D721Med (cell line): ENCODE results near the gene ALG3.
"Not testable (repeated sequence)": the region's sequence is repeated elsewhere in the genome, so short reads cannot be mapped to it uniquely, and the experiment has no call there.

Experiments used
- DNase-seq: peaks from one replicate; pipeline ENCODE4 v3.0.0; 2011; ENCODE audit warnings: low spot score; ENCODE audit not compliant: insufficient read length
- FAIRE-seq: peaks from 2 replicates; lab custom pipeline; 2011; peaks lifted over from hg19 to GRCh38; lab: Jason Lieb, UNC
- TF ChIP-seq, protein P1 (sequence below): IDR thresholded peaks from 2 replicates; pipeline ENCODE4 v1.5.1; 2012; ENCODE audit warnings: mild to moderate bottlenecking, control low read depth; ENCODE audit not compliant: insufficient read depth; ENCODE audit errors: missing control alignments

The ALG3 gene

DNA sequence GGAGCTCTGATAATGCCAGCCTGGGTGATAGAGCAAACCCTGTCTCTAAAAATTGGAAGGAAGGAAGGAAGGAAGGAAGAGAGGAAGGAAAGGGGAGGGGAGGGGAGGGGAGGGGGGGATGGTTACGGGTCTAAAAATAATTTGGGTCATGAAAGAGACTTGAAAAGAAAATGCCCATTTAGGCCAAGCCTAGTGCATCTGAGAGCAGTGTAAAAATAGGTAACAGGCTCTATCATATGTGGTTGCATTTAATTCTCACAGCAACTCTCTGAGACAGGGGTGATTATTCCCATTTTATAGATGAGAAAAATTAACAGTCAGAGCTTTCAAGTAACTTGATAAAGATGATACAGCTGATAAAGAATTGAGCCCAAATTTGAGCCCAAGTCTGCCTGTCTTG is 23.5 kb upstream of the ALG3 start:
- no peak for FAIRE-seq
- TF ChIP-seq, protein P1, sequence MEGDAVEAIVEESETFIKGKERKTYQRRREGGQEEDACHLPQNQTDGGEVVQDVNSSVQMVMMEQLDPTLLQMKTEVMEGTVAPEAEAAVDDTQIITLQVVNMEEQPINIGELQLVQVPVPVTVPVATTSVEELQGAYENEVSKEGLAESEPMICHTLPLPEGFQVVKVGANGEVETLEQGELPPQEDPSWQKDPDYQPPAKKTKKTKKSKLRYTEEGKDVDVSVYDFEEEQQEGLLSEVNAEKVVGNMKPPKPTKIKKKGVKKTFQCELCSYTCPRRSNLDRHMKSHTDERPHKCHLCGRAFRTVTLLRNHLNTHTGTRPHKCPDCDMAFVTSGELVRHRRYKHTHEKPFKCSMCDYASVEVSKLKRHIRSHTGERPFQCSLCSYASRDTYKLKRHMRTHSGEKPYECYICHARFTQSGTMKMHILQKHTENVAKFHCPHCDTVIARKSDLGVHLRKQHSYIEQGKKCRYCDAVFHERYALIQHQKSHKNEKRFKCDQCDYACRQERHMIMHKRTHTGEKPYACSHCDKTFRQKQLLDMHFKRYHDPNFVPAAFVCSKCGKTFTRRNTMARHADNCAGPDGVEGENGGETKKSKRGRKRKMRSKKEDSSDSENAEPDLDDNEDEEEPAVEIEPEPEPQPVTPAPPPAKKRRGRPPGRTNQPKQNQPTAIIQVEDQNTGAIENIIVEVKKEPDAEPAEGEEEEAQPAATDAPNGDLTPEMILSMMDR = no peak
- DNase-seq = no peak

DNA sequence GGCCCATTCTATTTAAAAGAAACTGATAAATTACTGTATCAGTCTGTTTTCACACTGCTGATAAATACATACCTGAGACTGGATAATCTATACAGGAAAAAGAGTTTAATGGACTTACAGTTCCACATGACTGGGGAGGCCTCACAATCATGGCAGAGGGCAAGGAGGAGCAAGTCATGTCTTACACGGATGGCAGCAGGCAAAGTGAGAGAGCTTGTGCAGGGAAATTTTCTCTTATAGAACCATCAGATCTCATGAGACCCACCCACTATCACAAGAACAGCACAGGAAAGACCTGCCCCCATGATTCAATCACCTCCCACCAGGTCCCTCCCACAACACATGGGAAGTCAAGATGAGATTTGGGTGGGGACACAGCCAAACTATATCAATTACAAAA is 18.5 kb upstream of the ALG3 start:
- DNase-seq = not testable (repeated sequence)

GRCh38 chr3:184262764-184263179 is 14.0 kb upstream of the ALG3 start:
- FAIRE-seq = no peak
- no peak for DNase-seq
- TF ChIP-seq, protein P1 = no peak

More for the DNA sequence above, 18.5 kb upstream of the ALG3 start:
- FAIRE-seq = not testable (repeated sequence)

- FAIRE-seq (no peak), DNase-seq (no peak)
- TF ChIP-seq, protein P1 = no peak
Measured at GRCh38 chr3:184261854-184262763, 13.3 kb upstream of the ALG3 start.

- TF ChIP-seq, protein P1 = no peak
- no peak for DNase-seq
- FAIRE-seq = no peak
Measured at GRCh38 chr3:184261270-184261853, 12.6 kb upstream of the ALG3 start, which contains the start of gene CAMK2N2. TSS of gene CAMK2N2 (minus strand) at chr3:184261553. CDS start at chr3:184261285, 268 bp downstream.

DNA sequence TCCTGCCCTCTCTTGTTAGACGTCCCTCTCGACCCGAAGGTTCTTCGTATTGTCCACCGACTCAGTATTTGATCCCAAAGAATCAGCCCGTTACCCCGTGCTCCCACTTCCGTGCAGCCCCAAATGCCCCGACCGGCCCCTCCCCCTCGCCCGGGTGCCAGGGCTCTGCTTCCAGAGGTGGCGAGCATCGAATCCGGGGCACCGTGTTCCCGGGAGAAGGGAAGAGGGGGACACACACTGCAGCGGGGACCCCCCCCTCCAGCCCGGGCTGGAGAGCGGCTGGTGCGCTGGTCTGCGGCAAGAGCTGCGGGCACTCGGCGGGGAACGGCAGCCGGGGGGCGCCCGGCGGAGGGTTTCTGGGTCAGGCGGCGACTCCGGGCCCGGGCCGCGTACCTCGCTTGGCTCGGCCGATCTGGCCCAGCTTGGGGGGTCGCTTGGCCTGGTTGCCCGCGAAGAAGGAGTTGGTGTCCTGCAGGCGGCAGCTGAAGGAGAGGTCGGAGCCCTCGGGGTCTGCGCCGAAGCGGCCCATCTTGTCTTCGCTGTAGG is 12.0 kb upstream of the ALG3 start:
- FAIRE-seq = no peak
- TF ChIP-seq, protein P1 = no peak
- DNase-seq = no peak

DNA sequence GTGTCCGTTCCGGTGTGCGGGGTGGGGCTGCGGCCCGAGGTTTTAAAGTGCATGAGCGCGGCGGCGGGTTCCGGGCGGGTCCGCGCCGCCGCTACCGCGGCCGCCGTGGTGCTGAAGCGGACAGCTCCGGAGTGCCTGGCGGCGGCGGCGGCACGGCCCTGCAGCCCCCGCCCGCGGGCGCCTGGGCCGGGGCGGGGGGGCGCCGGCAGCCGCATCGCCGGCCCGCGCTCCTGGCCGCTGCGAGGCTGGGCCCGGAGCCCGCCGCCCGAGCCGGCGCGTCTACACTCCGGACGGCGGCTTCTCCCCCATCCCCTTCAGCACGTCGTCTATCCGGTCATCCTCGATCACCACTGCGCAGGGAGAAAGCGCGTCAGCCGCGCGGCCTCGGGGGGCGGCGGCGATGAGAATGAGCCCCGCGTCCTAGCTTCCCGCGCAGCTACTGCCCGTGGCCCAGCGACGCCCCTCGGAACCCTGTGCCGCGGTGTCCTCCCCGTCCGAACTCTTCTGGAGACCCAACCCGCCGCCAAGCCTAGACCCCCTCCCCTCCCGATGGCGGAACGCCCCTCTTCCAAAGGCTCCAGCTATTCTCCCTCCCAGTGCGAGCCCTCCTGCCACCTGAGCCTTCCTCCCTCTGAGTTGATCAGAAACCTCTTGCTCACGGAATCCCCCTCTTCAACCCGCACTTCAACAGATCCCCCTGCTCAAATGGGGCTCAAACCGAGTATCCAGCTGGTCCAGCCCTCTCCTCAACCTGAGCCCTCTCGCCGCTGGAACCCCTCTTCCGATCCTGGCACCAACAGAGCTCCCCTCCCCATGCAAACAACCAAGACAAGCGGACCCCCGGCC is 11.3 kb upstream of the ALG3 start:
- FAIRE-seq = no peak
- DNase-seq = no peak

More for the DNA sequence above, 11.3 kb upstream of the ALG3 start:
- TF ChIP-seq, protein P1 = no peak
